ENCODE data around the gene BCL7B. TPM values are rescaled to one million over a fixed set of nuclear protein-coding genes. Genes with fewer than 3 reads are reported as not detected.

The BCL7B gene
- total and polyA plus RNA-seq, 2 experiments from 2014 or later: 17.0 to 18.2 TPM

DNA sequence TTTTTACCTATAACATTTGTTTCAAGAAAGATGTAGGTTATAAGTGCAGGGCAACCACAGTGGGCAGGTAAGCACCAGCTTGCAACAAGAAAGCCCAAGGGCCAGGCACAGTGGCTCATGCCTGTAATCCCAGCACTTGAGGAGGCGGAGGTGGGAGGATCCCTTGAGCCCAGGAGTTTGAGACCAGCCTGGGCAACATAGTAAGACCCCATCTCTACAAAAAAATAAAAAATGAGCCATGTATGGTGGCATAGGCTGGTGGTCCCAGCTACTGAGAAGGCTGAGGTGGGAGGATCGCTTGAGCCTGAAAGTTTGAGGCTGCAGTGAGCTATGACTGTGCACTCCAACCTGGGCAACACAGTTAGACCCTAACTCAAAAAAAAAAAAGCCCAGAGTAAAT, 12.8 kb downstream of the BCL7B start:
- no peak for DNase-seq (ENCODE audit: low spot score)
- Histone ChIP-seq H4K20me1 (replicated peaks; ENCODE audit: insufficient read depth) (no peaks in the 10 kb centered on the region; the same call in 1 of the 2 replicates), H3K79me2 (replicated peaks; ENCODE audit: insufficient read depth) (peaks cover 20% of the 10 kb centered on the region)

More for the DNA sequence above, 12.8 kb downstream of the BCL7B start:
- Histone ChIP-seq H3K4me3 (no peak overlapping the region), H3K36me3 (ENCODE audit: insufficient read depth) (peaks cover 9% of the 10 kb centered on the region; the same call in 1 of the 2 replicates), H3K27me3 (ENCODE audit: insufficient read depth) (no peaks in the 10 kb centered on the region), H3K4me2 (no peak overlapping the region), H2AFZ (no peak overlapping the region), H3K27ac (ENCODE audit: low read depth) (no peak overlapping the region), H3K9me2 (ENCODE audit: insufficient read depth) (no peaks in the 10 kb centered on the region), H3K4me1 (ENCODE audit: insufficient read depth) (no peaks in the 10 kb centered on the region), H3F3A (replicated peaks; ENCODE audit: low read depth) (no peaks in the 10 kb centered on the region)
- peaks cover 30% of the 10 kb centered on the region; the same call in 2 of the 3 replicates for H3K36me3 Mint-ChIP-seq (ENCODE audit: low read depth)
- TF ChIP-seq STAT1 (IDR thresholded peaks at IDR 0.05; ENCODE audit: unreplicated experiment) (no peak), POLR2AphosphoS5 (IDR thresholded peaks at IDR 0.05; ENCODE audit: low read depth) (no peak), EZH2phosphoT487 (IDR thresholded peaks at IDR 0.05; ENCODE audit: unreplicated experiment) (no peak), JUNB (IDR thresholded peaks at IDR 0.05; ENCODE audit: unreplicated experiment) (no peak), ZNF114 (CRISPR knock-in tag; IDR thresholded peaks at IDR 0.05) (no peak), CREB1 (CRISPR knock-in tag; IDR thresholded peaks at IDR 0.05; ENCODE audit: low read depth) (no peak), ZNF331 (CRISPR knock-in tag; IDR thresholded peaks at IDR 0.05; ENCODE audit: low read depth) (no peak), NANOG (IDR thresholded peaks at IDR 0.05; ENCODE audit: borderline replicate concordance) (no peak), EZH2 (IDR thresholded peaks at IDR 0.05; ENCODE audit: low read depth, unreplicated experiment) (no peak)
- TF ChIP-seq, protein P1, sequence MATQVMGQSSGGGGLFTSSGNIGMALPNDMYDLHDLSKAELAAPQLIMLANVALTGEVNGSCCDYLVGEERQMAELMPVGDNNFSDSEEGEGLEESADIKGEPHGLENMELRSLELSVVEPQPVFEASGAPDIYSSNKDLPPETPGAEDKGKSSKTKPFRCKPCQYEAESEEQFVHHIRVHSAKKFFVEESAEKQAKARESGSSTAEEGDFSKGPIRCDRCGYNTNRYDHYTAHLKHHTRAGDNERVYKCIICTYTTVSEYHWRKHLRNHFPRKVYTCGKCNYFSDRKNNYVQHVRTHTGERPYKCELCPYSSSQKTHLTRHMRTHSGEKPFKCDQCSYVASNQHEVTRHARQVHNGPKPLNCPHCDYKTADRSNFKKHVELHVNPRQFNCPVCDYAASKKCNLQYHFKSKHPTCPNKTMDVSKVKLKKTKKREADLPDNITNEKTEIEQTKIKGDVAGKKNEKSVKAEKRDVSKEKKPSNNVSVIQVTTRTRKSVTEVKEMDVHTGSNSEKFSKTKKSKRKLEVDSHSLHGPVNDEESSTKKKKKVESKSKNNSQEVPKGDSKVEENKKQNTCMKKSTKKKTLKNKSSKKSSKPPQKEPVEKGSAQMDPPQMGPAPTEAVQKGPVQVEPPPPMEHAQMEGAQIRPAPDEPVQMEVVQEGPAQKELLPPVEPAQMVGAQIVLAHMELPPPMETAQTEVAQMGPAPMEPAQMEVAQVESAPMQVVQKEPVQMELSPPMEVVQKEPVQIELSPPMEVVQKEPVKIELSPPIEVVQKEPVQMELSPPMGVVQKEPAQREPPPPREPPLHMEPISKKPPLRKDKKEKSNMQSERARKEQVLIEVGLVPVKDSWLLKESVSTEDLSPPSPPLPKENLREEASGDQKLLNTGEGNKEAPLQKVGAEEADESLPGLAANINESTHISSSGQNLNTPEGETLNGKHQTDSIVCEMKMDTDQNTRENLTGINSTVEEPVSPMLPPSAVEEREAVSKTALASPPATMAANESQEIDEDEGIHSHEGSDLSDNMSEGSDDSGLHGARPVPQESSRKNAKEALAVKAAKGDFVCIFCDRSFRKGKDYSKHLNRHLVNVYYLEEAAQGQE (IDR thresholded peaks at IDR 0.05; ENCODE audit: unreplicated experiment): no peak
- TF ChIP-seq, protein P2, sequence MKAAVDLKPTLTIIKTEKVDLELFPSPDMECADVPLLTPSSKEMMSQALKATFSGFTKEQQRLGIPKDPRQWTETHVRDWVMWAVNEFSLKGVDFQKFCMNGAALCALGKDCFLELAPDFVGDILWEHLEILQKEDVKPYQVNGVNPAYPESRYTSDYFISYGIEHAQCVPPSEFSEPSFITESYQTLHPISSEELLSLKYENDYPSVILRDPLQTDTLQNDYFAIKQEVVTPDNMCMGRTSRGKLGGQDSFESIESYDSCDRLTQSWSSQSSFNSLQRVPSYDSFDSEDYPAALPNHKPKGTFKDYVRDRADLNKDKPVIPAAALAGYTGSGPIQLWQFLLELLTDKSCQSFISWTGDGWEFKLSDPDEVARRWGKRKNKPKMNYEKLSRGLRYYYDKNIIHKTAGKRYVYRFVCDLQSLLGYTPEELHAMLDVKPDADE (IDR thresholded peaks at IDR 0.05): no peak
- TF ChIP-seq, protein P3, sequence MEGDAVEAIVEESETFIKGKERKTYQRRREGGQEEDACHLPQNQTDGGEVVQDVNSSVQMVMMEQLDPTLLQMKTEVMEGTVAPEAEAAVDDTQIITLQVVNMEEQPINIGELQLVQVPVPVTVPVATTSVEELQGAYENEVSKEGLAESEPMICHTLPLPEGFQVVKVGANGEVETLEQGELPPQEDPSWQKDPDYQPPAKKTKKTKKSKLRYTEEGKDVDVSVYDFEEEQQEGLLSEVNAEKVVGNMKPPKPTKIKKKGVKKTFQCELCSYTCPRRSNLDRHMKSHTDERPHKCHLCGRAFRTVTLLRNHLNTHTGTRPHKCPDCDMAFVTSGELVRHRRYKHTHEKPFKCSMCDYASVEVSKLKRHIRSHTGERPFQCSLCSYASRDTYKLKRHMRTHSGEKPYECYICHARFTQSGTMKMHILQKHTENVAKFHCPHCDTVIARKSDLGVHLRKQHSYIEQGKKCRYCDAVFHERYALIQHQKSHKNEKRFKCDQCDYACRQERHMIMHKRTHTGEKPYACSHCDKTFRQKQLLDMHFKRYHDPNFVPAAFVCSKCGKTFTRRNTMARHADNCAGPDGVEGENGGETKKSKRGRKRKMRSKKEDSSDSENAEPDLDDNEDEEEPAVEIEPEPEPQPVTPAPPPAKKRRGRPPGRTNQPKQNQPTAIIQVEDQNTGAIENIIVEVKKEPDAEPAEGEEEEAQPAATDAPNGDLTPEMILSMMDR (conservative IDR thresholded peaks at IDR 0.05; ENCODE audit: low read depth in 2 of 2): no peak
- TF ChIP-seq, protein P4, sequence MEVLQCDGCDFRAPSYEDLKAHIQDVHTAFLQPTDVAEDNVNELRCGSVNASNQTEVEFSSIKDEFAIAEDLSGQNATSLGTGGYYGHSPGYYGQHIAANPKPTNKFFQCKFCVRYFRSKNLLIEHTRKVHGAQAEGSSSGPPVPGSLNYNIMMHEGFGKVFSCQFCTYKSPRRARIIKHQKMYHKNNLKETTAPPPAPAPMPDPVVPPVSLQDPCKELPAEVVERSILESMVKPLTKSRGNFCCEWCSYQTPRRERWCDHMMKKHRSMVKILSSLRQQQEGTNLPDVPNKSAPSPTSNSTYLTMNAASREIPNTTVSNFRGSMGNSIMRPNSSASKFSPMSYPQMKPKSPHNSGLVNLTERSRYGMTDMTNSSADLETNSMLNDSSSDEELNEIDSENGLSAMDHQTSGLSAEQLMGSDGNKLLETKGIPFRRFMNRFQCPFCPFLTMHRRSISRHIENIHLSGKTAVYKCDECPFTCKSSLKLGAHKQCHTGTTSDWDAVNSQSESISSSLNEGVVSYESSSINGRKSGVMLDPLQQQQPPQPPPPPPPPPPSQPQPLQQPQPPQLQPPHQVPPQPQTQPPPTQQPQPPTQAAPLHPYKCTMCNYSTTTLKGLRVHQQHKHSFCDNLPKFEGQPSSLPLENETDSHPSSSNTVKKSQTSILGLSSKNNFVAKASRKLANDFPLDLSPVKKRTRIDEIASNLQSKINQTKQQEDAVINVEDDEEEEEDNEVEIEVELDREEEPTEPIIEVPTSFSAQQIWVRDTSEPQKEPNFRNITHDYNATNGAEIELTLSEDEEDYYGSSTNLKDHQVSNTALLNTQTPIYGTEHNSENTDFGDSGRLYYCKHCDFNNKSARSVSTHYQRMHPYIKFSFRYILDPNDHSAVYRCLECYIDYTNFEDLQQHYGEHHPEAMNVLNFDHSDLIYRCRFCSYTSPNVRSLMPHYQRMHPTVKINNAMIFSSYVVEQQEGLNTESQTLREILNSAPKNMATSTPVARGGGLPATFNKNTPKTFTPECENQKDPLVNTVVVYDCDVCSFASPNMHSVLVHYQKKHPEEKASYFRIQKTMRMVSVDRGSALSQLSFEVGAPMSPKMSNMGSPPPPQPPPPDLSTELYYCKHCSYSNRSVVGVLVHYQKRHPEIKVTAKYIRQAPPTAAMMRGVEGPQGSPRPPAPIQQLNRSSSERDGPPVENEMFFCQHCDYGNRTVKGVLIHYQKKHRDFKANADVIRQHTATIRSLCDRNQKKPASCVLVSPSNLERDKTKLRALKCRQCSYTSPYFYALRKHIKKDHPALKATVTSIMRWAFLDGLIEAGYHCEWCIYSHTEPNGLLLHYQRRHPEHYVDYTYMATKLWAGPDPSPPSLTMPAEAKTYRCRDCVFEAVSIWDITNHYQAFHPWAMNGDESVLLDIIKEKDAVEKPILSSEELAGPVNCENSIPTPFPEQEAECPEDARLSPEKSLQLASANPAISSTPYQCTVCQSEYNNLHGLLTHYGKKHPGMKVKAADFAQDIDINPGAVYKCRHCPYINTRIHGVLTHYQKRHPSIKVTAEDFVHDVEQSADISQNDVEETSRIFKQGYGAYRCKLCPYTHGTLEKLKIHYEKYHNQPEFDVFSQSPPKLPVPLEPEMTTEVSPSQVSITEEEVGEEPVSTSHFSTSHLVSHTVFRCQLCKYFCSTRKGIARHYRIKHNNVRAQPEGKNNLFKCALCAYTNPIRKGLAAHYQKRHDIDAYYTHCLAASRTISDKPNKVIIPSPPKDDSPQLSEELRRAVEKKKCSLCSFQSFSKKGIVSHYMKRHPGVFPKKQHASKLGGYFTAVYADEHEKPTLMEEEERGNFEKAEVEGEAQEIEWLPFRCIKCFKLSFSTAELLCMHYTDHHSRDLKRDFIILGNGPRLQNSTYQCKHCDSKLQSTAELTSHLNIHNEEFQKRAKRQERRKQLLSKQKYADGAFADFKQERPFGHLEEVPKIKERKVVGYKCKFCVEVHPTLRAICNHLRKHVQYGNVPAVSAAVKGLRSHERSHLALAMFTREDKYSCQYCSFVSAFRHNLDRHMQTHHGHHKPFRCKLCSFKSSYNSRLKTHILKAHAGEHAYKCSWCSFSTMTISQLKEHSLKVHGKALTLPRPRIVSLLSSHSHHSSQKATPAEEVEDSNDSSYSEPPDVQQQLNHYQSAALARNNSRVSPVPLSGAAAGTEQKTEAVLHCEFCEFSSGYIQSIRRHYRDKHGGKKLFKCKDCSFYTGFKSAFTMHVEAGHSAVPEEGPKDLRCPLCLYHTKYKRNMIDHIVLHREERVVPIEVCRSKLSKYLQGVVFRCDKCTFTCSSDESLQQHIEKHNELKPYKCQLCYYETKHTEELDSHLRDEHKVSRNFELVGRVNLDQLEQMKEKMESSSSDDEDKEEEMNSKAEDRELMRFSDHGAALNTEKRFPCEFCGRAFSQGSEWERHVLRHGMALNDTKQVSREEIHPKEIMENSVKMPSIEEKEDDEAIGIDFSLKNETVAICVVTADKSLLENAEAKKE (CRISPR knock-in tag; IDR thresholded peaks at IDR 0.05): no peak
- no peaks in the 10 kb centered on the region for H3K9me3 Mint-ChIP-seq
- H3K4me3 Mint-ChIP-seq: no peak overlapping the region
- H3K4me1 Mint-ChIP-seq: no peaks in the 10 kb centered on the region
- no peak for ATAC-seq
- no peak overlapping the region for H3K27ac Mint-ChIP-seq
- peaks cover 2% of the 10 kb centered on the region for H3K27me3 Mint-ChIP-seq (ENCODE audit: insufficient read depth, low read depth, poor library complexity)
